Femur (tissue), 1 donor: ENCODE measurements around the gene SMIM36.
"Not testable (repeated sequence)": the region's sequence is repeated elsewhere in the genome, so short reads cannot be mapped to it uniquely, and the experiment has no call there.

Experiments used
- DNase-seq: peaks from one replicate; pipeline ENCODE4 v3.0.0-alpha.2; 2017

The SMIM36 gene

GRCh38 chr17:55501626-55502025 is 9.6 kb downstream of the SMIM36 start:
- DNase-seq, result not testable (repeated sequence)

GRCh38 chr17:55500103-55500502 is 11.1 kb downstream of the SMIM36 start:
- no peak for DNase-seq

- no peak for DNase-seq
These were observed 15.0 kb downstream of the SMIM36 start for GRCh38 chr17:55496094-55496881.

- DNase-seq, result no peak
These were observed 16.0 kb downstream of the SMIM36 start for GRCh38 chr17:55495239-55495638.

- DNase-seq, result no peak
These were observed 18.4 kb downstream of the SMIM36 start for GRCh38 chr17:55492781-55493341.

GRCh38 chr17:55490376-55490775 is 20.9 kb downstream of the SMIM36 start:
- no peak for DNase-seq

- no peak for DNase-seq
These were observed 23.4 kb downstream of the SMIM36 start for GRCh38 chr17:55487695-55488432.

GRCh38 chr17:55484575-55484974 is 26.7 kb downstream of the SMIM36 start:
- no peak for DNase-seq

- no peak for DNase-seq
These were observed 28.5 kb downstream of the SMIM36 start for GRCh38 chr17:55482591-55483389.

GRCh38 chr17:55480631-55481315 is 30.5 kb downstream of the SMIM36 start:
- DNase-seq, result no peak

GRCh38 chr17:55479903-55480302 is 31.3 kb downstream of the SMIM36 start:
- DNase-seq, result no peak

GRCh38 chr17:55478971-55479370 is 32.3 kb downstream of the SMIM36 start:
- DNase-seq, result no peak

GRCh38 chr17:55466671-55467070 is 44.6 kb downstream of the SMIM36 start:
- no peak for DNase-seq

GRCh38 chr17:55465771-55466170 is 45.5 kb downstream of the SMIM36 start:
- not testable (repeated sequence) for DNase-seq

GRCh38 chr17:55463600-55463999 is 47.7 kb downstream of the SMIM36 start:
- DNase-seq, result no peak

- DNase-seq, result no peak
These were observed 48.5 kb downstream of the SMIM36 start for GRCh38 chr17:55462711-55463110.

- DNase-seq, result no peak
These were observed 49.0 kb downstream of the SMIM36 start for GRCh38 chr17:55462234-55462633.

- no peak for DNase-seq
These were observed 52.3 kb downstream of the SMIM36 start for GRCh38 chr17:55458978-55459377.

GRCh38 chr17:55458287-55458900 is 52.9 kb downstream of the SMIM36 start:
- DNase-seq, result no peak

GRCh38 chr17:55456307-55457240 is 54.7 kb downstream of the SMIM36 start:
- DNase-seq, result no peak
